GM20000 (cell line): Measurements from ENCODE around the gene FBN2.

Experiments
- DNase-seq: peaks from one replicate; pipeline ENCODE4 v3.0.0; 2012; ENCODE audit warnings: low spot score
- CTCF ChIP-seq: IDR thresholded peaks from 2 replicates; pipeline ENCODE4 v1.5.1; 2012; ENCODE audit warnings: mild to moderate bottlenecking, control low read depth; ENCODE audit errors: extremely low read depth, missing control alignments

The FBN2 gene

DNA sequence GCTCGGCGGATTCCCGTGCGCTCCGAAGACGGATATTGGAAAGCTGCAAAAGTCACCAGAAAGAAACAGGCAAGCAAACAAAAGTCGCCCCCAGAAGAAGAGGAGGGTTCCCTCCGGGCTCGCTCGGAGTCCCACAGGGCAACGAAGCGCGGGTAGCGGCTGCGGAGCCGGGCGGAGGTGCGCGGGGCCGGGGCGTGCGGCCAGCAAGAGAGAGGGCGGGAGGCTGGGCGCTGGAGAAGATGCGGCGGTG lies at the start of gene FBN2:
FBN2 (minus strand) TSS at position 246 of the 250 bp plus-strand sequence. CDS start 642 bp downstream, outside the sequence.
- no peak for TF ChIP-seq CTCF
- DNase-seq, result no peak

DNA sequence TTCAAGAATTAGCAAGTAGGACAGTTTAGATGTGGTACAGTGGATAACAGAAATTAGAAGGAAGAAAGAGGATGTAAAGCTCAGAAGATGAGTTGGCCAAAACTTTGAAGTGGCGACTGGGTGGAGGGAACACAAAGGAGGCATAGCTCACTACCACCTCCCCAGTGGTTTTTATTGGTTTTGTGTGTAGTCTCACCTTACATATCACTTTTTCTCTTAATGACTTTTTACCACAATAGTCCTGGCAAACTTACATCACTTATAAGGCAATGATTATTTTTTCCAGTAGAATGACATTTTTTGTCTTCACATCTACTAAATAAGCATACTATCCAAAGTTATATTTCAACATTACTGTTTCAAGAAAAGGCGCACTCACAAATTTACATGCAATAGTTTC lies 49.2 kb upstream of the FBN2 start:
- no peak for TF ChIP-seq CTCF
- DNase-seq, result no peak

GRCh38 chr5:128586848-128587247 lies 48.8 kb upstream of the FBN2 start:
- DNase-seq, result no peak
- TF ChIP-seq CTCF, result no peak

DNA sequence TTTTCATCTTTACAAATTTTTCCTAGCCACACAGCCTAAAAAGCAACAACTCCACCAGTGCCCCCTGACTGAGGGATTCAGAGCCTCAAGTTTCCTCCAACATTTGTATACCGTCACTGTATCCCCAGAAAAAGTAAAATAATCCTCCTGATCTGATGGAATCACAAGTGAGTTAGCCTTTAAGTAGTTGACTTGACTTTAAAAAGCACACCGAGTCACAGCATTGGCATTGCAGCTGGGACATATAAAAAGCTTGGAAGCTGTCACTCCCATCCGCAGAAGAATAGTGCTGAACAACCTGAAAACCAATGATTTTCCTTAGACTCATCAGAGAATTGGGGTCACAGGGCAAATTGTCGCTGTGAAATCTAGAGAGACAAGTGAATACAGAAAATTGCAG lies 41.6 kb upstream of the FBN2 start:
- no peak for DNase-seq
- TF ChIP-seq CTCF, result no peak

- TF ChIP-seq CTCF, result no peak
- DNase-seq, result no peak
These were observed 41.0 kb upstream of the FBN2 start for GRCh38 chr5:128579093-128579492.

GRCh38 chr5:128574041-128574440 lies 36.0 kb upstream of the FBN2 start:
- TF ChIP-seq CTCF, result no peak
- no peak for DNase-seq

- no peak for DNase-seq
- TF ChIP-seq CTCF, result no peak
These were observed 34.9 kb upstream of the FBN2 start for GRCh38 chr5:128572930-128573319.
